Measurements from ENCODE around the gene NAGLU. TPM values are rescaled to one million over a fixed set of nuclear protein-coding genes. Genes with fewer than 3 reads are reported as not detected.

Gene NAGLU
- total RNA-seq, 4 donors from 2014 or later = 32.9 to 50.5 (median 36.7) TPM

- intact Hi-C loops (cut with DNase I; ENCODE audit: low total_unique reads) = loop anchor here (10.0 kb wide), 1 partner anchor 112 kb away; the partner anchor contains the start of genes CCR10 and CNTNAP1
- no peak for DNase-seq (ENCODE audit: low spot score in 2 of 2)
- no peak for TF ChIP-seq POLR2A (IDR thresholded peaks at IDR 0.05)
- no peak for TF ChIP-seq CTCF (IDR thresholded peaks at IDR 0.05)
- no peak overlapping the region for H3K4me3 ChIP-seq (ENCODE audit: low read depth, poor library complexity, severe bottlenecking)
- 76 to 78% methylated on average over 4 of the region's 4 CpGs for WGBS, 2 donors
Measured at GRCh38 chr17:42573095-42573494, 37.1 kb downstream of the NAGLU start.

GRCh38 chr17:42574463-42574862, 38.4 kb downstream of the NAGLU start:
- WGBS, 2 donors = 82 to 83% methylated on average over 3 of the region's 3 CpGs
- no peak for DNase-seq (ENCODE audit: low spot score in 2 of 2)
- intact Hi-C loops (cut with DNase I; ENCODE audit: low total_unique reads) = loop anchor here (10.0 kb wide), 1 partner anchor 110 kb away; the partner anchor contains the start of genes CCR10 and CNTNAP1
- H3K4me3 ChIP-seq (ENCODE audit: low read depth, poor library complexity, severe bottlenecking) = no peak overlapping the region
- TF ChIP-seq CTCF (IDR thresholded peaks at IDR 0.05) = no peak
- TF ChIP-seq POLR2A (IDR thresholded peaks at IDR 0.05) = no peak

GRCh38 chr17:42577140-42577531, 41.1 kb downstream of the NAGLU start:
- TF ChIP-seq POLR2A (IDR thresholded peaks at IDR 0.05) = no peak
- no peak for TF ChIP-seq CTCF (IDR thresholded peaks at IDR 0.05)
- intact Hi-C loops (cut with DNase I; ENCODE audit: low total_unique reads) = loop anchor here (10.0 kb wide), 1 partner anchor 108 kb away; the partner anchor contains the start of genes CCR10 and CNTNAP1
- WGBS, 2 donors = 4% methylated on average over 17 to 18 of the region's 18 CpGs
- peak overlapping the region; percentile 33 for H3K4me3 ChIP-seq (ENCODE audit: low read depth, poor library complexity, severe bottlenecking)
- DNase-seq (ENCODE audit: low spot score in 2 of 2) = no peak

- intact Hi-C loops (cut with DNase I; ENCODE audit: low total_unique reads) = loop anchor here (10.0 kb wide), 1 partner anchor 107 kb away; the partner anchor contains the start of genes CCR10 and CNTNAP1
- WGBS, 2 donors = 0 to 1% methylated on average over 43 to 47 of the region's 52 CpGs
- TF ChIP-seq POLR2A (IDR thresholded peaks at IDR 0.05) (no peak), CTCF (IDR thresholded peaks at IDR 0.05) (peak in 1 of 3 donors; percentile 7)
- H3K4me3 ChIP-seq (ENCODE audit: low read depth, poor library complexity, severe bottlenecking) = peak within 1 kb of the TSS; percentile 38
- DNase-seq (ENCODE audit: low spot score in 2 of 2) = peak; percentile 95 to 99
Measured at GRCh38 chr17:42577532-42578281, 41.7 kb downstream of the NAGLU start, which contains the start of gene PSMC3IP. TSS of gene PSMC3IP (minus strand) at chr17:42577729. CDS start at chr17:42577686, 43 bp downstream.

- peak overlapping the region; percentile 38 for H3K4me3 ChIP-seq (ENCODE audit: low read depth, poor library complexity, severe bottlenecking)
- 1% methylated on average over 20 of the region's 20 CpGs for WGBS, 2 donors
- peak; percentile 72 to 92 for DNase-seq (ENCODE audit: low spot score in 2 of 2)
- TF ChIP-seq CTCF (IDR thresholded peaks at IDR 0.05) (peak in 1 of 3 donors; percentile 68), POLR2A (IDR thresholded peaks at IDR 0.05) (no peak)
- intact Hi-C loops (cut with DNase I; ENCODE audit: low total_unique reads) = loop anchor here (10.0 kb wide), 1 partner anchor 106 kb away; the partner anchor contains the start of genes CCR10 and CNTNAP1
Measured at GRCh38 chr17:42578282-42578869, 42.3 kb downstream of the NAGLU start.

Data from lower leg skin (tissue), 4 donors.